Stimulated activated CD4-positive, alpha-beta T cell treated with anti-CD3 and anti-CD28 coated beads, TNF-alpha, amount 100 ng/mL, for 48 hours (primary cell): ENCODE results near the gene SH3PXD2A.

Experiments
- DNase-seq, 3 donors: peaks; one replicate each; pipeline ENCODE4 v3.0.0-alpha.2; 2020; ENCODE audit warnings: low read depth in 3 of 3

SH3PXD2A gene

DNA sequence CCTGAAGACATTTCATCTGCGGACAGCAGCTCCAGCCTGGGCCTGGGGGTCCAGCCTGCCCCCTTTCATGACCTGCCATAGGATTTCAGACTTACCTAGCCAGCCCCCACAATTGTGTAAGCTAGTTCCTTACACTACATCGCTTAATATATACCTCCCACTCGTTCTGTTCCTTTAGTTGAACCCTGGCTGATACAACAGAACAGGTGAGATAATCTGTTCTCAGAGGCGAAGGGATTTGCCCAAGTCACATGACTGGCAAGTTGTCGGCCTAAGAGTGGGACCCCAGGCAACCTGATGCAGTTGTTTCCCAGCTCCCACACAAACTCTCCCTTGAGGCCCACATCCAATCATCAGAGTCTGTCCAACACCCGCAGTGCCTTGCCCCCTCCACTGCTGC lies 168.2 kb downstream of the SH3PXD2A start:
- DNase-seq: no peak

- DNase-seq: peak; percentile 48 to 72 (median 67)
Measured at GRCh38 chr10:103685880-103686669, 169.3 kb downstream of the SH3PXD2A start.

GRCh38 chr10:103683851-103684250 lies 171.5 kb downstream of the SH3PXD2A start:
- no peak for DNase-seq

GRCh38 chr10:103682631-103683030 lies 172.7 kb downstream of the SH3PXD2A start:
- DNase-seq: no peak

DNA sequence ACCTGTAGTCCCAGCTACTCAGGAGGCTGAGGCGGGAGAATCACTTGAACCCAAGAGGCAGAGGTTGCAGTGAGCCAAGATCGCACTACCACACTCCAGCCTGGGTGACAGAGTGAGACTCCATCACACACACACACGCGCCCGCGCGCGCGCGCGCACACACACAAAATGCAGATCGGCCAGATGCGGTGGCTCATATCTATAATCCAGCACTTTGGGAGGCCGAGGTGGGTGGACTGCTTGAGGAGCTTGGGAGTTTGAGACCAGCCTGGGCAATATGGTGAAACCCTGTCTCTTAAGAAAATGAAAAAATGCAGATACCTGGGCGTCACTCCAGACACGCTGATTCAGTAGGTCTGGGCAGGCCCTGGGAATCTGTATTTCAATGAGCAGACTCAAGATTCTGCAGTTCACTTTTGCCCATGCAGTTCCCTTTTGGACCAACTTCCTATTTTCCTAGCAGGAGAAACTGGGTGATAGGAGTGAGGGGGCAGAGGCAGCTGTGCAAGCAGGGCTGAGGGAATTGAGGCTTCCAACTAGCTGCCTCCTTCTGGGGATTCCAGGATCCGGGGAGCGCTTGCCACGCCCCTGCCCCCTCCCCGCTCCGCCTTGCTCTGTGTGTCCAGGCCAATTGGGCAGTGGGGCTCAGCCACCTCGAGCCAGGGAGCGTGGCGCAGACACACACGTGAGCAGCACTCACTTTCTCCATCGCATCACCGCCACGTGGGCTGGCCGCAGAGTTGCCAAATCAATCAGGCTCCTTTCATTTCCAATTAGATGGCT lies 173.6 kb downstream of the SH3PXD2A start:
- DNase-seq: no peak

DNA sequence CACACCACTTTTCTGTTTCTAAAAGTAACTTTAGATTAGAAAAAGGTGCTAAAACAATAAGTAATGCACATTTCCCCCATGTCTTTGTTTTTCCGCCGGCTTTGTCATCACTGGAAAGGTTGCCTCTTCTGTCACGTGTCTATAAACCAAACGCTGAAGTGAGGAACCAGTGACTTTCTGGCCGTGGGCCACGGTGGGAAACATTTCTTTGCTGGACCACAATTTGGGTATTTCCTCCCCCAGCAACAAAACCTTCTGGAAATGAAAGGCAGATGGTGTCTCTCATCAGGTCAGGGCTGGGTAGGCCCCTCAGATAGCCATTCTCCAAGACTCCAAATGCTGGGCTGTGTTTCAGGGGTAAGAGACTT lies 174.5 kb downstream of the SH3PXD2A start:
- no peak for DNase-seq

DNA sequence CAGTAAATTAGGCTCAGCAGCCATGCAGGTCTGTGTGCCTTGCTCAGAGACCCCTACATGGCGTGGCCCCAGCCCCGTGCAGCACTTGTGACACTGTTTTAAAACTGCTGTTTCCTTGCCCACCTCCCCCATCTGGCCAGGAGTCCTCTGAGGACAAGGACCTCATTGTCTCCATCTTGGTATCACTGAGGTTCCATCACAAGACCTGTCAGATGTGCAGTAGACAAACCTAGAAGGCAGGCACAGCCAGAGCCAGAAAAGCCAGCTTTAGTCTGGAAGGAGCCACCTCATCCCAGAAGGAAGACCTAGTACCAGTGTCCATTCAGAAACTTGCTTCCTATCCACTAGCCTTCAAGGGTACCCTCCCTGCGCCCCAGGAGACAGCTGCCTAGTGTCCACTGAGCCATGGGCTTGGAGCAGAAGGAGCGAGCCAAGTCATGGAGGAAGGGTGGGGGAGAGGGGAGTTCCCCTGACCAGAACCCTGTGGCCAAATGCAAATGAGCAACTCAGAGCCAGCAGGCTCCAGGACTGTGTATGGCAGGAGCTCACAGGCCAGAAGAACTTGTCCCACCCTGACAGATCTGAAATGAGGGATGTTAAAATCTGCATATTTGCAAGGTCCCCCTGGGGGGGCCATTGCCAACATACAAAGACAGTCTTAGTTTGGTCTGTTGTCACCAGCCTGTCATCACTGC lies 176.1 kb downstream of the SH3PXD2A start:
- no peak for DNase-seq

GRCh38 chr10:103678178-103678526 lies 177.2 kb downstream of the SH3PXD2A start:
- DNase-seq: peak; percentile 67 to 74 (median 73)

- no peak for DNase-seq
Measured at GRCh38 chr10:103677486-103678177, 177.7 kb downstream of the SH3PXD2A start.

DNA sequence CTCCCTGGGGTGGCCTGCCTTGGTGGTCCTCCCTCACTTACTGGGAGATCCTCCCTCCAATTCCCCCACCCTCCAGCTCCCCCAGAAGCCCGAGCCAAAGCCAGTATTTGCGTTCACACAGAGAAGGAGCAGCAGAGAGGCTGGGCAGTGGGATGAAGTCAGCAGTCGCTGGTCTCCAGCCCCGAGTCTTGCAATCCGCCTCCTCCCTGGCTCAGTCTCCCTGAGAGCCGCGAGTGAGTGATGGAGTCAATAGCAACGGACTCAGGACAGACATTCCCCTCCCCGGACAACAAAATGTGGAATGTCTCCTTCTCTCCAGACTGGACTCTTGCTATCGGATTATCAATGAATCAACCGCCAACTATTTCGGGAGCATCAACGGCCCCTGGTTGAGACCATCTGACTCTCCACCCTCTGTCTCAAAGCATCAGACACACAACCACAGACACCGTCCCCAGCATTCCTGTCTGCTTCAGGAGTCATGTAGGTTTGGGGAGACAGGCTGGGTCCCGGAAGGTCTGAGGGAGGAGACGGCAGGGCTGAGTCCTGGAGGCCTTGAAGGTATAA lies 178.4 kb downstream of the SH3PXD2A start:
- DNase-seq: no peak

DNA sequence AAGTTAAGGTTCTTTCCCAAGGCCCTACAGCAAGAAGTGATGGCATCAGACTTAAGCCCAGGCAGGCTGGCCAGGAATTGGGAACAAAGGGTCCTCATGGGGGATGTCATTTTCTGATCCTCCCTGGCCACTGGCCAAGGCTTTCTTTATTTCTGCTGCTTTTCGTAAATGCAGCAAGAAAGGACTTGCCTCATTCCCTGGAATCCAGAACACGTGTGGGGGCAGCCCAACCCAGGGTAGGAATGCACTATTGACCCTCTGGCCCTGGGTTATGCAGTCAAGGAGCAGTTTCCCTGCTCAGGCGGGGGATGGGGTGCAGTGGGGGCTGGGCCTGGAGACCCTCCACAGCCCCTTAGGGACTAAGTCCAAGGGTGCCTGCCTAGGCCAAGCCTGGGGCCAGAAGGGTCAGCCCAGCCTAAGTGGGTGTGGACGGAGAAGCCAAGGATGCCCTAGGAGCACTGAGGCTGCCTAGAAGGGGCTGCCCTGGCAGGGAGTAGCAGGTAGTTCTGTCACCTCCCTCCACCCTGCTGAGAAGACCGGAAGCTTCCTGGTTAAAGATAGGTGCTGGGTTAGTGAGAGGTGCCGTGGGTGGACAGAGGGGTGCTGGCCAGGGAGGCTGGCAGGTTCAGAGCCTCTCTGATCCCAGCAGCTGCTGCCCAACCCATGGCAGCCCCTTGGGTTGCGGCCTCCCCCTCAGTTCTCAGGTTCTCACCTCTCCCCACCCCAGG lies 179.2 kb downstream of the SH3PXD2A start:
- no peak for DNase-seq

DNA sequence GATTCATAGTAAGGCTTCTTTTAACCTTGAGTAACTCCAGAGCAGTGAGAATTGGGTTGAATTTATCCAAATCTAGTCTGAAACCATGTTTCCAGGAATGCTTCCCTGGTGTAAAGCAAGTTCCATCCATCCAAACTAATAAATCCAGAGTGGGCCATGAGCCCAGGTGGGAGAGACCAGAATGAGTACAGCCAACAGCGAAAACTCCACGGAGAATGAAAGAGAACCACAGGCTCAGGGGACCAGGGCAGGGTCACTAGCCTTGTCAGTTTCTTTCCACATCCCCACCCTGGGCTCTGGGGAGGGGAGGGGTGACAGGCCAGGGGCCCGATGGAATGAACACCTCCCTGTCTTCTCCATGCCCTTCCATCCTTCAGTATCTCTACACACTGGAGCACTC lies 181.8 kb downstream of the SH3PXD2A start:
- no peak for DNase-seq

DNA sequence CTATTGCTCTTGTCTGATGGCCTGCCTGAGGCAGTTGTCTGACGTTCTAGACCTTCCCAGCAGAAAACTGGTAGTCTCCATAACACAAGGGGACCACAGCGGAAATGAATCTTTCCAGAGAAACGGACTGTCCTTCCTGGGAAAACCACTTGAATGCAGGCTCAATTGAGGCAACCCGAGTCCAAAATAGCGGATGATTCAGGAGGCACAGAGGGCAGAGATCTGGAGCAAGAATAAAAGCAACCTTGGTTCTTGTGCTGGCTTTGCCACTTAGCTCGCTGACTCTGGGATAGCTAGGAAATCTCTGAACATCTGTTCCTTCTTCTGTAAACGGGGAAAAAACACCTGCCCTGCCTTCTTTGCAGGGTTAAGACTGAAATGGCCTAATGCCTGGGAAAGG lies 183.0 kb downstream of the SH3PXD2A start:
- DNase-seq: no peak

GRCh38 chr10:103671126-103671895 lies 184.1 kb downstream of the SH3PXD2A start:
- DNase-seq: no peak

DNA sequence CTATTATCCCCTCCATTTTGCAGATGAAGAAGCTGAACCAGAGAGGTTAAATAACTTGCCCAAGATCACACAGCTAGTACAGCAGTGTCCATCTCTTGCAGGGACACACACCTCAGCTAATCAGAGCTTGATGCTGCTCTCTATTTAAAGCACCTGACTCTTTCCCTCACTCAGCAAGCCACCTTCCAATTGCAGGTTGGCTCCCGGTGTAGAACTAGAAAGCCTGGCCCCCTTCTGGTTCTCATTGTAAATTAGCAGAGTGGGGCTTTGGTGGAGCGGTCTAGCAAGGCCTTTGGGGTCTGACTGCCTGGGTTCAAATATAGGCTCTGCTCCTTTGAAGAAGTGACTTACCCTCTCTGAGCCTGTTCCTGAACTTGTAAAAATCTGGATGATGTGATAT lies 185.4 kb downstream of the SH3PXD2A start:
- no peak for DNase-seq

- DNase-seq: no peak
Measured at GRCh38 chr10:103669243-103669929, 186.0 kb downstream of the SH3PXD2A start.

DNA sequence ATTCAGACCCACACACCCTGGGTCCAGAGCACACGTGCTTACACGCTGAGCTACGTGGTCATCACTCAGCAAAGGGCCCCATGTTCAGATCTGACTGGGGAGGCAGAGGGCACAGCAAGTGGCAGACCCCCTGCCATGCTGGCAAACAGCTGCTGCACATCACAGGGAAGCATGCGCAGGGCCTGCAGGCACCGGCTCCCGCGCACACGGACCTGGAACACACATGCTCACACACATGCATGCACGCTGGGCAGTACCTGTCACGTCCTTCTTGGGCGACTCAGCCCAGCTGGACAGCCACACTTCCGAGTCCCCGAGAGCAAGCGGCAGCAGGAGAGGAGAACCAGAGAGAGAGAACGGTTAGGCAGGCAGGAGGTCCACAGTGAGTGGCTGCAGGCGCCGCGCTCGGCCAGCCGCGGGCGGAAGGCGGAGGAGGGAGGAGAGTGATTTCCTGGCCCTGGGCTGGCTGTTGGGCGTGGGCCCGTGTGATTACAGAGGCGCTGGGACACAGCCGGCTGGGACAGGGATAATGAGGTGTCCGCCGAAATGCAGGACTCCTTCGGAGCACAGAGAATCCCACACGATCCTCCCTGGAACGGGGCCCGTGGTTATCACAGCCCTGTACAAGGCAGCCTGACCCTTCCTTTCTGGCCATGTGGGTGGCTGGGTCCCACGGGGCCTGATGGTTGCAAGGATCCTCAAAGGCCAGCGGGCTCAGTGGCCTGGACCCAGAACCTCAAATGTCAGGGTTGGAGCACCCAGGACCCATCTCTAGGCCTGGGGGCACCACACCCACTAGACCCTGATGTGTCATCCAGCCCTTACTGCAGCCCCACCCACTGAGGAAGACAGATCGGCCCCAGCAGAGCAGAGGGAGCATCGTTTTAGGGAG lies 186.8 kb downstream of the SH3PXD2A start:
- DNase-seq: no peak

DNA sequence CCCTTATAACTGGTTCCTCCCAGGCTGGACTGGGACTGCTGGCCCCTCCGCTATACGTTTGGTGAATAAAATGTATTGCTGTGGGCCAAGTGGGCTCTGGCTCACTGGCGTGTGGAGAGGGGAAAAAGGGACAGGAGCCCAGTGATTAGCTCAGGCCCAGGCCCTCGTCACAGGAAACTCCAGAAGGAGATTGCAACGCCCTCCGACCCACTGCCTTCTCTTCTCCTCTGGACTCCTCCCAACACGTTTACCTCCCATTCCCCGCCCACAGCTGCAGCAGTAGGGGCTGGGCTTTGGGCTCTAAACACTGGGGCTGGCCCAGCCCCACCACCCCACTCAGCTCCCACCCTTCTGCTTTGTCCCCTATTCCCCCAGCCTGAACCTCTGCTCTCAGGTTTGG lies 188.0 kb downstream of the SH3PXD2A start:
- no peak for DNase-seq

GRCh38 chr10:103666762-103667150 lies 188.6 kb downstream of the SH3PXD2A start:
- DNase-seq: no peak
